Vagina (tissue), 2 donors: ENCODE measurements around the gene CPM.

ENCODE experiments used
- POLR2AphosphoS5 ChIP-seq, 2 donors: sonication (generic); formaldehyde crosslinking; IDR thresholded peaks; one replicate each; pipeline ENCODE4 v1.9.0; 2017; ENCODE audit warnings: antibody characterized with exemption in 2 of 2, mild to moderate bottlenecking in 2 of 2, low read depth in 1 of 2; ENCODE audit not compliant: insufficient read depth in 1 of 2
- TF ChIP-seq, protein P1 (sequence below), 3 experiments: fragments of 450-650 bp in 2 of 3; fragments of 200-600 bp in 1 of 3; sonication (generic) in 1 of 3; IDR thresholded peaks; one replicate each; pipeline ENCODE4 v1.5.1; 2017 to 2019; ENCODE audit warnings: antibody characterized with exemption in 3 of 3, mild to moderate bottlenecking in 2 of 3, moderate library complexity in 2 of 3

DNA sequence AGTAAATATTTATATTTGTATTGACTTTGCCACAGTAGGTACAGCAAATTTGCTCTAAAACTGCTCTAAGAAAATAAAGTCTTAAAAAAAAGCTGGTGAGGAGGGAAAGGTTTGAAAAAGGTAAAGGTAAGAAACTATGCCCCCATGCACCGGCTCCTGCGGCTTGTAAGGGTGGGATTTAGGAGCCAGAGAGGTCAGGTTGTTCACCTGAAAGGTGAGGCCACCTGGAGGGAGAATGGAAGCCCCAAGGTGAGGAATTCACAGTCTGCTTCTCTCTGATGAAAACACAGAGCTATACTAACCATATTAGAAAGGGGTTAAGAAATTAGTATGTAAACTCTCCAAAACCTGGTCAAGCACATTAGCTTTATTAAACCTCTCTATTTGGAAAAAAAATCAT lies 31.8 kb downstream of the CPM start:
- TF ChIP-seq, protein P1, sequence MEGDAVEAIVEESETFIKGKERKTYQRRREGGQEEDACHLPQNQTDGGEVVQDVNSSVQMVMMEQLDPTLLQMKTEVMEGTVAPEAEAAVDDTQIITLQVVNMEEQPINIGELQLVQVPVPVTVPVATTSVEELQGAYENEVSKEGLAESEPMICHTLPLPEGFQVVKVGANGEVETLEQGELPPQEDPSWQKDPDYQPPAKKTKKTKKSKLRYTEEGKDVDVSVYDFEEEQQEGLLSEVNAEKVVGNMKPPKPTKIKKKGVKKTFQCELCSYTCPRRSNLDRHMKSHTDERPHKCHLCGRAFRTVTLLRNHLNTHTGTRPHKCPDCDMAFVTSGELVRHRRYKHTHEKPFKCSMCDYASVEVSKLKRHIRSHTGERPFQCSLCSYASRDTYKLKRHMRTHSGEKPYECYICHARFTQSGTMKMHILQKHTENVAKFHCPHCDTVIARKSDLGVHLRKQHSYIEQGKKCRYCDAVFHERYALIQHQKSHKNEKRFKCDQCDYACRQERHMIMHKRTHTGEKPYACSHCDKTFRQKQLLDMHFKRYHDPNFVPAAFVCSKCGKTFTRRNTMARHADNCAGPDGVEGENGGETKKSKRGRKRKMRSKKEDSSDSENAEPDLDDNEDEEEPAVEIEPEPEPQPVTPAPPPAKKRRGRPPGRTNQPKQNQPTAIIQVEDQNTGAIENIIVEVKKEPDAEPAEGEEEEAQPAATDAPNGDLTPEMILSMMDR (IDR thresholded peaks at IDR 0.05): no peak
- no peak for TF ChIP-seq POLR2AphosphoS5 (IDR thresholded peaks at IDR 0.05; ENCODE audit: insufficient read depth in 1 of 2, low read depth in 1 of 2)
